HT-29 (cell line): ENCODE results near the gene PHF21B. TPM values are rescaled to one million over a fixed set of nuclear protein-coding genes. Genes with fewer than 3 reads are reported as not detected.
"Not testable (repeated sequence)": the region's sequence is repeated elsewhere in the genome, so short reads cannot be mapped to it uniquely, and the experiment has no call there.

ENCODE experiments used
- DNase-seq: peaks from one replicate; pipeline ENCODE4 v3.0.0-alpha.2; 2015; ENCODE audit warnings: low spot score
- total RNA-seq: library from RNA; depleted of rRNA; stranded (reverse); fragments of >200 nt; shearing (Covaris generic); gene quantifications from 2 replicates; pipeline ENCODE4 v1.2.3, GENCODE V29; 2014

PHF21B gene
- total RNA-seq, 1 experiment from 2014 or later, result not detected

GRCh38 chr22:44878483-44879300, 131.1 kb downstream of the PHF21B start:
- no peak for DNase-seq

- no peak for DNase-seq
Observed at GRCh38 chr22:44876921-44877320, 132.9 kb downstream of the PHF21B start.

- DNase-seq, result no peak
Observed at GRCh38 chr22:44871782-44872181, 138.0 kb downstream of the PHF21B start.

GRCh38 chr22:44870021-44870420, 139.8 kb downstream of the PHF21B start:
- DNase-seq, result peak; percentile 24

- no peak for DNase-seq
Observed at GRCh38 chr22:44869196-44869595, 140.6 kb downstream of the PHF21B start.

DNA sequence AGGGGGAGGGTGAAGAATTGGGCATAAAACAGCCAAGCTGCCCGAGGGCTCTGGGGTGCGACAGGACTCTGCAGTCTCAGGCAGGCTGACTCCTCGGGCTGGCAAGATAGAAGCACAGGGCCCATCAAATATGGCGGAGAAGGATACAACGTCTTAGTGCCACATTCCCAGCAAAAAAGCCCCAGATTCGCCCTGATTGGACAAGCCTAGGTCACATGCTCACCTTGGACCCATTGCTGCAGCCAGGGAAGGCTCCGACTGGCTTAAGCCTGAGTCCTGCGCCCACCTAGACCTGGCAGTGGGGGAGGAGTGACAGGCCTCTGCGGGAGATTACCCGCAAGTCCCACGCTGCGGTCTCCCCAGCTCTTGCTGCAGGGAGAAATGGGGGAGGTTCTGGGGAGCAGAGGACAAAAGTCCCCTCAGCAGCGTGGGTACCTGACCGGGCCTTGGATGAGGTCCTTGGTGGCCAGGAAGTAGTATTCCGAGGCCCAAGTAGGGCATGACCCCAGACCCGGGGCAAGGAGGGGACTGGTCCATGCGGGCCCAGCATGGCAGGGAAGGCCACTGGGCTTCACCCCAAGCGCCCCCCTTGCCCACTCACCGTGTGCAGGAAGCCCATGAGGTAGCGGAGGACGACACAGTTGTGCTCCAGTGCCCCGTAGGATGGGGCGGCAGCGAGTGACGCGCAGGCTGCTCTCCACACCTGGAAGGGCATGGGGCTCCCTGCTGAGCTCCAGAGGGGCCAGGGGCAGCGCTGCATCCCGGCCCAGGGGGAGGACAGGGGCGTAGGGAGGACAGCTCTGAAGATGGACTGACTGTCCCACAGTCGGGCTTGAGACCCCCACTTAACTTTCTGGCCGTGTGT, 144.4 kb downstream of the PHF21B start:
- no peak for DNase-seq

GRCh38 chr22:44862981-44863860, 146.6 kb downstream of the PHF21B start:
- DNase-seq, result no peak

DNA sequence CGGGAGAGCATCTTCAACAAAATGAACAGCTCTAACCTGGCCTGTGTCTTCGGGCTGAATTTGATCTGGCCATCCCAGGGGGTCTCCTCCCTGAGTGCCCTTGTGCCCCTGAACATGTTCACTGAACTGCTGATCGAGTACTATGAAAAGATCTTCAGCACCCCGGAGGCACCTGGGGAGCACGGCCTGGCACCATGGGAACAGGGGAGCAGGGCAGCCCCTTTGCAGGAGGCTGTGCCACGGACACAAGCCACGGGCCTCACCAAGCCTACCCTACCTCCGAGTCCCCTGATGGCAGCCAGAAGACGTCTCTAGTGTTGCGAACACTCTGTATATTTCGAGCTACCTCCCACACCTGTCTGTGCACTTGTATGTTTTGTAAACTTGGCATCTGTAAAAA, 147.5 kb downstream of the PHF21B start:
- no peak for DNase-seq

GRCh38 chr22:44861245-44861644, 148.6 kb downstream of the PHF21B start:
- DNase-seq, result no peak

- no peak for DNase-seq
Observed at GRCh38 chr22:44860311-44860710, 149.5 kb downstream of the PHF21B start.

DNA sequence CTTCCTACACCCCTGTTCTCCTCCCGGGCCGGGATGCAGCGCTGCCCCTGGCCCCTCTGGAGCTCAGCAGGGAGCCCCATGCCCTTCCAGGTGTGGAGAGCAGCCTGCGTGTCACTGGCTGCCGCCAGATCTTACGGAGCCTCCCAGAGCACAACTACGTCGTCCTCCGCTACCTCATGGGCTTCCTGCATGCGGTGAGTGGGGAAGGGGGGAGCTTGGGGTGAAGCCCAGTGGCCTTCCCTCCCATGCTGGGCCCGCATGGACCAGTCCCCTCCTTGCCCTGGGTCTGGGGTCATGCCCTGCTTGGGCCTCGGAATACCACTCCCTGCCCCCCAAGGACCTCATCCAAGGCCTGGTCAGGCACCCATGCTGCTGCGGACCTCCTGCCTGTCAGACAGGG, 150.2 kb downstream of the PHF21B start:
- DNase-seq, result no peak

GRCh38 chr22:44858819-44859218, 151.0 kb downstream of the PHF21B start:
- DNase-seq, result not testable (repeated sequence)

DNA sequence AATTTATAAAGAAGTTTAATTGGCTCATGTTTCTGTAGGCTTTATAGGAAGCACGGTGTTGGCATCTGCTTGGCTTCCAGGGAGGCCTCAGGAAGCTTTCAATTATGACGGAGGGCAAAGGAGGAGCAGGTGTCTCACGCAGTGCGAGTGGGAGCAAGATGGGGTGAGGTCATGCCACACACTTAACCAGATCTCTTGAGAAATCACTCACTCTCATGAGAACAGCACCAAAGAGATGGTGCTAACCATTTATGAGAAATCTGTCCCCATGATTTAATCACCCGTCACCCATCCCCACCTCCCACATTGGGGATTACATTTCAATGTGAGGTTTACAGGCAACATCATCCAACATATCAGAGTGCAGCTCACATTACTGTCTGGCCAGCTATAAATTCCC, 153.9 kb downstream of the PHF21B start:
- DNase-seq, result no peak

DNA sequence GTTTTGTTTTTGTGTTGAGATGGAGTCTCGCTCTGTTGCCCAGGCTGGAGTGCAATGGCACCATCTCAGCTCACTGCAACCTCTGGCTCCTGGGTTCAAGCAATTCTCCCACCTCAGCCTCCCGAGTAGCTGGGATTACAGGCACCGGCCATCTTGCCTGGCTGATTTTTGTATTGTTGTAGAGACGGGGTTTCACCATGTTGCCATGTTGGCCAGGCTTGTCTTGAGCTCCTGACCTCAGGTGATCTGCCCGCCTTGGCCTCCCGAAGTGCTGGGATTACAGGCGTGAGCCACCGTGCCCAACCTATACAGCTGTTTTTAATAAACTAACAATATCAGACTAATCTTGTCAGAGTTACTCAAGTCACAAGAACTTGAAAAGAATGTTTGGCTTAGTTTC, 155.2 kb downstream of the PHF21B start:
- DNase-seq, result not testable (repeated sequence)

- no peak for DNase-seq
Observed at GRCh38 chr22:44850946-44851345, 158.9 kb downstream of the PHF21B start.

DNA sequence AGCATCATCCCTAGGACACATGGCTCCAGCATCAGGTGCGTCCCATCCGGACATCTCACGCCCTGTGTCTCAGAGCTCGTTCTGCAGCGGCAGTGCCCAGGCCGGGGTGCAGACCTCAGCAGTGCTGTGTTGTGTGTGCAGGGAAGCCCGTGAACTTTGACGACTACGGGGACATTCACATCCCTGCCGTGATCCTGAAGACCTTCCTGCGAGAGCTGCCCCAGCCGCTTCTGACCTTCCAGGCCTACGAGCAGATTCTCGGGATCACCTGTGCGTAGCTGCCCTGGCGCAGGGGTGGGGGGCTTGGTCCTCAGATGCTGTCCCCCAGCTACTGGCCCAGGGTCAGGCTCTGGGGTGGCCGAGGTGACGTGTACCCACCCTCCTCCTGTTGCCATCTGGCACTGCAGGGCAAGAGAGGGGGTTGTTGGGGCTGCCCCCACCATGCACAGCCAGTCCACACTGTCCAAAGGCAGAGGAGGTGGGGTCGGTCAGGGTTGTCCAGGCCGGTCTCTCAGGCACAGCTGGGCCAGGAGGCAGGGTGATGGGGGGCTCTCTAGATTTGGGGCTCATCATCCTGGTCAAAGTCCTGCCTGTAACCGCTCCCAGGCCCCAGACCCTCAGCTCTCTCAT, 160.9 kb downstream of the PHF21B start:
- no peak for DNase-seq

GRCh38 chr22:44848296-44848741, 161.5 kb downstream of the PHF21B start:
- DNase-seq, result no peak

DNA sequence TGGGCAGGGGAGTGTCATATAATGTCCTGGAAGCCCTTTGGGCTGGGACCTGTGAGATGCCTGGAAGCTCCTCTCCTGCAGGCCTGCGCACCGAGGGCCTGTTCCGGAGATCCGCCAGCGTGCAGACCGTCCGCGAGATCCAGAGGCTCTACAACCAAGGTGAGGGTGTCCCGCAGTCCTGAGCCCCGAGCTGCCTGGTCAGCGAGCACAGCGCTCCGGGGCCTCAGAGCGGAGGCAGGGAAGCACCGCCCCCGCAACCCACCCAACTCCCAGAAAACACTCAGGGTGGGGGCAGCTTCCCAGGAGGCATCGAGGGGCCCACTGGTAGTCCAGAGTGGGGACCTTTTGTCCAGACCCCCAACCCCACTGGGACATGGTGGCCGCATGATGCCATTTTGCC, 161.9 kb downstream of the PHF21B start:
- DNase-seq, result no peak

- no peak for DNase-seq
Observed at GRCh38 chr22:44847380-44847779, 162.4 kb downstream of the PHF21B start.

DNA sequence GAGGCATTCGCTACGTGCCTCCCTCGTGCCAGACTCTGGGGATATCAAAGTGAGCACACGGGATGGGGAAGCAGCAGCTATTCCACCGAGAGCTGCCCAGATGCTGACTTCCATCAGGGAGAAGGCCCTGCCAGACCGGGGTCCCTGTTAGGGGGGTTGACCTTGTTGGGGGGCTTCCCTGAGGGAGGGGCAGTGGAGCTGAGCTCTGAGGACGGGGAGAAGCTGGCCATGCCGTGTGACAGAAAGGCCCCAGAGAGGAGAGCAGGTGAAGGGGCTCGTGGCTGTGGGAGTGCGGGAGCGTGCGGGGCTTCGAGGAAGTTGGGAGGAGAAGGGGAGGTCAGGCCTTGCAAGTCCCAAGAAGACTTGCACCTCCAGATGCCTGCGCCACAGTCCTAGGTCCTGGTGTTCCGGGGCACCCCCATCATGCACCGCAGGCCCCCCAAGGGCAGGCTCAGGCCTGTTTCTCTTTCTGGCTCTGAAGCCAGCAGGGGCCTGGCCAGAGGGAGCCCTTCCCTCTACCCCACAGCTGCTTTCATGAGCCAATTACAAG, 163.0 kb downstream of the PHF21B start:
- DNase-seq, result no peak
